Vagina (tissue), 2 donors: ENCODE data around the gene TRA2A.

Experiments
- POLR2AphosphoS5 ChIP-seq, 2 donors: sonication (generic); formaldehyde crosslinking; IDR thresholded peaks; one replicate each; pipeline ENCODE4 v1.9.0; 2017; ENCODE audit warnings: antibody characterized with exemption in 2 of 2, mild to moderate bottlenecking in 2 of 2, low read depth in 1 of 2; ENCODE audit not compliant: insufficient read depth in 1 of 2
- TF ChIP-seq, protein P1 (sequence below), 3 experiments: fragments of 450-650 bp in 2 of 3; fragments of 200-600 bp in 1 of 3; sonication (generic) in 1 of 3; IDR thresholded peaks; one replicate each; pipeline ENCODE4 v1.5.1; 2017 to 2019; ENCODE audit warnings: antibody characterized with exemption in 3 of 3, mild to moderate bottlenecking in 2 of 3, moderate library complexity in 2 of 3

DNA sequence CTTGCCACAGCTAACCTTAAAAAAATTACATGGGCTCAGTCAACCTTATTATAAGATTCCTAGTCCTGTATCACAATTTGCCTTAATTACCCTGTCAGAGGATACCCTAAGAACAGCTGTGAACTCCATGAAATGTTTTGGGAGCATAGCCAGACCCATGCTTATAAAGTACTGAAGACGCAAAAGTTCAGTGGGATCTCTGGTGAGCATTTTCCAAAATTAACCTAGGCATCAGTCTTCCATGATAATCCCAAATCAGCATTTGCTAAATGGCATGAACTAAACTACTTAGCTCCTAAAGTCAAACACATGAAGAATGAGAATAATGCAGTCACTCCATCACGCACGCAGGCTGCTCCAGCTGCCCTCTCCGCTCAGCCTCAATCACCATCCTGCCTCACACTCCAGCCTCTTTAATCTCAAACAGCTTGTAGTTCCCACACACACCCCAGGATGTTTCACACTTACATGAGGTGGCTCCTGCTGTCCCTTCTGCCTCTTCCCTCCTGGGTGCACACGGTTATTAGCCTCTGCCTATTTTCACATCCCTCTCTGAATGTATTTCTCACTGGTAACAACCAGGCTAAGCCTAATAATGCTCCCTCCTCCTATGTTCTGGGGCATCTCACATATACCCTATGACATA is 76.8 kb downstream of the TRA2A start:
- TF ChIP-seq, protein P1, sequence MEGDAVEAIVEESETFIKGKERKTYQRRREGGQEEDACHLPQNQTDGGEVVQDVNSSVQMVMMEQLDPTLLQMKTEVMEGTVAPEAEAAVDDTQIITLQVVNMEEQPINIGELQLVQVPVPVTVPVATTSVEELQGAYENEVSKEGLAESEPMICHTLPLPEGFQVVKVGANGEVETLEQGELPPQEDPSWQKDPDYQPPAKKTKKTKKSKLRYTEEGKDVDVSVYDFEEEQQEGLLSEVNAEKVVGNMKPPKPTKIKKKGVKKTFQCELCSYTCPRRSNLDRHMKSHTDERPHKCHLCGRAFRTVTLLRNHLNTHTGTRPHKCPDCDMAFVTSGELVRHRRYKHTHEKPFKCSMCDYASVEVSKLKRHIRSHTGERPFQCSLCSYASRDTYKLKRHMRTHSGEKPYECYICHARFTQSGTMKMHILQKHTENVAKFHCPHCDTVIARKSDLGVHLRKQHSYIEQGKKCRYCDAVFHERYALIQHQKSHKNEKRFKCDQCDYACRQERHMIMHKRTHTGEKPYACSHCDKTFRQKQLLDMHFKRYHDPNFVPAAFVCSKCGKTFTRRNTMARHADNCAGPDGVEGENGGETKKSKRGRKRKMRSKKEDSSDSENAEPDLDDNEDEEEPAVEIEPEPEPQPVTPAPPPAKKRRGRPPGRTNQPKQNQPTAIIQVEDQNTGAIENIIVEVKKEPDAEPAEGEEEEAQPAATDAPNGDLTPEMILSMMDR (IDR thresholded peaks at IDR 0.05): no peak
- no peak for TF ChIP-seq POLR2AphosphoS5 (IDR thresholded peaks at IDR 0.05; ENCODE audit: insufficient read depth in 1 of 2, low read depth in 1 of 2)
